CD14-positive monocyte (primary cell): Measurements from ENCODE around the gene GRK4. TPM values are rescaled to one million over a fixed set of nuclear protein-coding genes. Genes with fewer than 3 reads are reported as not detected.
"Not testable (repeated sequence)": the region's sequence is repeated elsewhere in the genome, so short reads cannot be mapped to it uniquely, and the experiment has no call there.

Experiments
- DNase-seq, 3 donors: peaks; one replicate each; pipeline ENCODE4 v3.0.0-alpha.2; 2011 to 2022
- H2AFZ ChIP-seq: 2 replicates; pipeline ENCODE4 v1.6.0; 2012; ENCODE audit warnings: mild to moderate bottlenecking, low read depth, low read length, inconsistent platforms; ENCODE audit not compliant: insufficient read depth, poor library complexity, severe bottlenecking
- H3K27ac ChIP-seq, 2 donors: 1 replicate in 1 of 2; 2 replicates in 1 of 2; pipeline ENCODE4 v1.5.1; 2012 to 2013; ENCODE audit warnings: low read length in 2 of 2, control low read depth in 1 of 2, inconsistent platforms in 1 of 2, low read depth in 1 of 2, mild to moderate bottlenecking in 1 of 2
- H3K27me3 ChIP-seq, 2 donors: one replicate each; pipeline versions ENCODE4 v1.6.0 to v1.6.1; 2011 to 2013; ENCODE audit warnings: low read length in 2 of 2; ENCODE audit not compliant: control insufficient read depth in 2 of 2, insufficient read depth in 2 of 2
- H3K36me3 ChIP-seq, 2 donors: replicated peaks in 1 of 2; 1 replicate in 1 of 2; 2 replicates in 1 of 2; pipeline versions ENCODE4 v1.5.1 to v1.6.1; 2012 to 2013; ENCODE audit warnings: low read length in 2 of 2, control low read depth in 1 of 2, inconsistent platforms in 1 of 2, mild to moderate bottlenecking in 1 of 2; ENCODE audit not compliant: insufficient read depth in 2 of 2, control insufficient read depth in 1 of 2
- H3K4me1 ChIP-seq, 2 donors: 1 replicate in 1 of 2; 2 replicates in 1 of 2; pipeline versions ENCODE4 v1.5.1 to v1.6.1; 2012 to 2013; ENCODE audit warnings: low read length in 2 of 2, control low read depth in 1 of 2, inconsistent platforms in 1 of 2, mild to moderate bottlenecking in 1 of 2, moderate library complexity in 1 of 2; ENCODE audit not compliant: insufficient read depth in 2 of 2, control insufficient read depth in 1 of 2
- H3K4me2 ChIP-seq: replicated peaks from 2 replicates; pipeline ENCODE3; 2012; ENCODE audit warnings: low read length, moderate library complexity, mild to moderate bottlenecking; ENCODE audit not compliant: poor library complexity, severe bottlenecking; ENCODE audit errors: extremely low read depth
- H3K4me3 ChIP-seq, 3 experiments: fragments of 200-600 bp in 1 of 3; sonication (generic) in 1 of 3; replicated peaks in 1 of 3; 1 replicate in 2 of 3; 2 replicates in 1 of 3; pipeline ENCODE4 v1.5.1; 2011 to 2013; ENCODE audit warnings: low read length in 3 of 3, mild to moderate bottlenecking in 3 of 3, control low read depth in 2 of 3, low read depth in 2 of 3, inconsistent platforms in 1 of 3, moderate library complexity in 1 of 3
- H3K79me2 ChIP-seq: 2 replicates; pipeline ENCODE4 v1.6.0; 2012; ENCODE audit warnings: mild to moderate bottlenecking, control low read depth, inconsistent platforms, low read length, moderate library complexity; ENCODE audit not compliant: insufficient read depth
- H3K9ac ChIP-seq: 2 replicates; pipeline ENCODE4 v1.6.0; 2017; ENCODE audit warnings: low read length, mild to moderate bottlenecking; ENCODE audit not compliant: insufficient read depth, poor library complexity, severe bottlenecking
- H3K9me3 ChIP-seq, 2 donors: replicated peaks in 1 of 2; 1 replicate in 1 of 2; 2 replicates in 1 of 2; pipeline versions ENCODE4 v1.5.1 to v1.6.1; 2012 to 2013; ENCODE audit warnings: low read length in 2 of 2, control low read depth in 1 of 2; ENCODE audit not compliant: control insufficient read depth in 1 of 2, insufficient read depth in 1 of 2
- H4K20me1 ChIP-seq: 2 replicates; pipeline ENCODE4 v1.6.0; 2012; ENCODE audit warnings: mild to moderate bottlenecking, low read length, control low read depth, moderate library complexity; ENCODE audit not compliant: insufficient read depth
- H3K27ac Mint-ChIP-seq, 7 donors: one replicate each; pipeline ENCODE4 v1.8.0; 2020; ENCODE audit warnings: mild to moderate bottlenecking in 7 of 7, mixed read lengths in 7 of 7, moderate library complexity in 6 of 7, inconsistent platforms in 2 of 7
- H3K27me3 Mint-ChIP-seq, 3 donors: one replicate each; pipeline ENCODE4 v1.8.0; 2021 to 2022; ENCODE audit warnings: low read depth in 3 of 3, mild to moderate bottlenecking in 3 of 3, mixed read lengths in 3 of 3, moderate library complexity in 3 of 3, inconsistent platforms in 1 of 3
- H3K36me3 Mint-ChIP-seq, 2 donors: one replicate each; pipeline ENCODE4 v1.8.0; 2020; ENCODE audit warnings: mixed read lengths in 2 of 2, inconsistent platforms in 1 of 2, mild to moderate bottlenecking in 1 of 2
- H3K4me1 Mint-ChIP-seq: one replicate; pipeline ENCODE4 v1.8.0; 2020; ENCODE audit warnings: mild to moderate bottlenecking, mixed read lengths
- H3K4me3 Mint-ChIP-seq, 2 donors: one replicate each; pipeline ENCODE4 v1.8.0; 2020; ENCODE audit warnings: mild to moderate bottlenecking in 2 of 2, mixed read lengths in 2 of 2, moderate library complexity in 1 of 2
- H3K9me3 Mint-ChIP-seq, 7 donors: one replicate each; pipeline ENCODE4 v1.8.0; 2020 to 2022; ENCODE audit warnings: mixed read lengths in 7 of 7, mild to moderate bottlenecking in 6 of 7, moderate library complexity in 6 of 7, inconsistent platforms in 2 of 7
- WGBS: methylation state at CpG from one replicate; pipeline ENCODE4 v1.1.5; 2013; ENCODE audit warnings: missing lambda C conversion rate; ENCODE audit not compliant: insufficient coverage; 5-methylcytosine and 5-hydroxymethylcytosine counted together
- intact Hi-C, 2 donors: fragments of 100-400 bp; cut with micrococcal nuclease; formaldehyde crosslinking; loops; one replicate each; pipeline versions ENCODE4 v1.15.0 to v1.15.1; 2023
- polyA plus RNA-seq, 3 donors: library from polyadenylated mRNA; depleted of rRNA in 1 of 3; unstranded in 2 of 3; stranded (reverse) in 1 of 3; fragments of 300-500 nt in 2 of 3; fragments of >200 nt in 1 of 3; fragmentation: Illumina TruSeq in 2 of 3; gene quantifications; 1 replicate in 2 of 3; 2 replicates in 1 of 3; pipeline ENCODE4 v1.2.3, GENCODE V29; 2012 to 2021
- TF ChIP-seq, protein P1 (sequence below): fragments of 200-600 bp; IDR thresholded peaks from one replicate; pipeline ENCODE4 v1.8.0; 2022; ENCODE audit warnings: antibody characterized with exemption, mild to moderate bottlenecking

Gene GRK4
- polyA plus RNA-seq, 3 donors, result 1.1 to 1.2 (median 1.2) TPM

DNA sequence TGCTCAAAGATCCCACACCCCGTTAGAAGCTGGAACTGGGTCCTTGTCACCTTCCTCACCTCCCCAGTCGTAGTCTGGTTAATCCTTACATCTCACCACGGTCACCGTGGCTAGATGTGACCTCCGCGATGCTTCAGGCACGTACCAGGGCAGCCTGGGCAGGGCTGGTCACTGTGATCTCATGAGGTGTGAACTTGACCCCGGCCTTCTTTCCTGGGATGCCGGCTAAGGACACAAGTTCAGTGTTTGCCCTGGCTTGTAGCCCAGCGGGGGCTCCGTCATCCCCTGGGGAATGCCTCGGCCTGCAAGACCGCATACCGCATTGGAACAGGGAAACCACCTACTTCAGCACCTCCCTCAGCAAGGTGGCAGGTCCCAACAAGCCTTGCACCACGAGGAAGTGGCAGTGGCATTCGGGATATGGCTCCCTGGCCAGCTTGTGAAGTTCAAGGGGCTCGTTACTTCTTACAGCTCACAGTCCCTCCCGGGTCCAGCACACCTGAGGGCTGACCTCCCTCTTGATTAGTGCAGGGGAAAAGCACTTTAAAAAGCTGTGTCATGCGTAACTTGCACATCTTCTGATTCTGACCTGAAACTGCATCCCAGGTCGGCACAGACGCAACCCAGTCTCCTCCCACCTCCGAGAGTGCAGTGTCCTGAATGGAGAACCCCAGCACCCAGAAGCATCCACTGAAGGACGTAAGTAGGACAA lies 26.1 kb upstream of the GRK4 start:
- Histone ChIP-seq H4K20me1 (peaks cover 47% of the 10 kb centered on the region), H3K27ac (no peak overlapping the region), H3K27me3 (no peaks in the 10 kb centered on the region), H3K9me3 (no peaks in the 10 kb centered on the region), H3K4me1 (peaks cover 29 to 31% of the 10 kb centered on the region in 2 donors), H2AFZ (no peak overlapping the region), H3K36me3 (peaks cover 51 to 57% of the 10 kb centered on the region in 2 donors), H3K4me3 (no peak overlapping the region), H3K4me2 (no peak overlapping the region), H3K79me2 (peaks cover 44% of the 10 kb centered on the region), H3K9ac (no peak overlapping the region)
- H3K27ac Mint-ChIP-seq, result peak overlapping the region in 2 of 7 donors; percentile 31 to 47
- 93% methylated on average over 20 of the region's 23 CpGs for WGBS
- peak overlapping the region in 1 of 2 donors; percentile 27 for H3K4me3 Mint-ChIP-seq
- intact Hi-C loops, result loop anchor here (10.0 kb wide), 1 partner anchor 93 kb away; the partner anchor contains the start of gene ADD1 (in 2 of the 2)
- peaks cover 48 to 58% of the 10 kb centered on the region in 2 donors for H3K36me3 Mint-ChIP-seq
- H3K27me3 Mint-ChIP-seq, result no peaks in the 10 kb centered on the region
- H3K4me1 Mint-ChIP-seq, result peaks cover 32% of the 10 kb centered on the region
- TF ChIP-seq, protein P1, sequence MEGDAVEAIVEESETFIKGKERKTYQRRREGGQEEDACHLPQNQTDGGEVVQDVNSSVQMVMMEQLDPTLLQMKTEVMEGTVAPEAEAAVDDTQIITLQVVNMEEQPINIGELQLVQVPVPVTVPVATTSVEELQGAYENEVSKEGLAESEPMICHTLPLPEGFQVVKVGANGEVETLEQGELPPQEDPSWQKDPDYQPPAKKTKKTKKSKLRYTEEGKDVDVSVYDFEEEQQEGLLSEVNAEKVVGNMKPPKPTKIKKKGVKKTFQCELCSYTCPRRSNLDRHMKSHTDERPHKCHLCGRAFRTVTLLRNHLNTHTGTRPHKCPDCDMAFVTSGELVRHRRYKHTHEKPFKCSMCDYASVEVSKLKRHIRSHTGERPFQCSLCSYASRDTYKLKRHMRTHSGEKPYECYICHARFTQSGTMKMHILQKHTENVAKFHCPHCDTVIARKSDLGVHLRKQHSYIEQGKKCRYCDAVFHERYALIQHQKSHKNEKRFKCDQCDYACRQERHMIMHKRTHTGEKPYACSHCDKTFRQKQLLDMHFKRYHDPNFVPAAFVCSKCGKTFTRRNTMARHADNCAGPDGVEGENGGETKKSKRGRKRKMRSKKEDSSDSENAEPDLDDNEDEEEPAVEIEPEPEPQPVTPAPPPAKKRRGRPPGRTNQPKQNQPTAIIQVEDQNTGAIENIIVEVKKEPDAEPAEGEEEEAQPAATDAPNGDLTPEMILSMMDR, result no peak
- no peak for DNase-seq
- no peaks in the 10 kb centered on the region for H3K9me3 Mint-ChIP-seq

DNA sequence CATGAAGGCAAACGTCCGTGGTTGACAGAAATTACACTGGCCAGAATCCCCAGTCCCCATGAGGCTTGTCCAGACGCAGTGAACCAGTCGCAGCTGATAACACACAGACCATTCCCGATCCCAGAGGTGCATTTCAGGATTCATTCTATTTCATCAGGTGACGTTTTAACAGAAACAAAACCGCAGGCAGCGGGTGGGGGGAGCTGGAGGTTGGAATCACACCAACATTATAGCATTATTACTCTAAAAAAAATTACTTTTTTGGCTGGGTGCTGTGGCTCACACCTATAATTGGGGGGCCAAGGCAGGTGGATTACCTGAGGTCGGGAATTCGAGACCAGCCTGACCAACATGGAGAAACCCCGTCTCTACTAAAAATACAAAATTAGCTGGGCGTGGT lies 25.4 kb upstream of the GRK4 start:
- Histone ChIP-seq H3K9ac (no peak overlapping the region), H3K4me1 (peaks cover 23 to 24% of the 10 kb centered on the region in 2 donors), H3K79me2 (peaks cover 37% of the 10 kb centered on the region), H3K4me3 (no peak overlapping the region), H3K4me2 (no peak overlapping the region), H3K27me3 (no peaks in the 10 kb centered on the region), H3K36me3 (peaks cover 57 to 64% of the 10 kb centered on the region in 2 donors), H2AFZ (no peak overlapping the region), H3K9me3 (no peaks in the 10 kb centered on the region), H3K27ac (no peak overlapping the region), H4K20me1 (peaks cover 40% of the 10 kb centered on the region)
- no peak for DNase-seq
- Mint-ChIP-seq H3K4me1 (peaks cover 25% of the 10 kb centered on the region), H3K27me3 (no peaks in the 10 kb centered on the region), H3K27ac (peak overlapping the region in 1 of 7 donors; percentile 61), H3K9me3 (no peaks in the 10 kb centered on the region), H3K36me3 (peaks cover 51 to 65% of the 10 kb centered on the region in 2 donors), H3K4me3 (no peak overlapping the region)
- TF ChIP-seq, protein P1, result no peak
- intact Hi-C loops, result loop anchor here (10.0 kb wide), 1 partner anchor 93 kb away; the partner anchor contains the start of gene ADD1 (in 2 of the 2)
- 86% methylated on average over 3 of the region's 12 CpGs for whole genome bisulfite sequencing

DNA sequence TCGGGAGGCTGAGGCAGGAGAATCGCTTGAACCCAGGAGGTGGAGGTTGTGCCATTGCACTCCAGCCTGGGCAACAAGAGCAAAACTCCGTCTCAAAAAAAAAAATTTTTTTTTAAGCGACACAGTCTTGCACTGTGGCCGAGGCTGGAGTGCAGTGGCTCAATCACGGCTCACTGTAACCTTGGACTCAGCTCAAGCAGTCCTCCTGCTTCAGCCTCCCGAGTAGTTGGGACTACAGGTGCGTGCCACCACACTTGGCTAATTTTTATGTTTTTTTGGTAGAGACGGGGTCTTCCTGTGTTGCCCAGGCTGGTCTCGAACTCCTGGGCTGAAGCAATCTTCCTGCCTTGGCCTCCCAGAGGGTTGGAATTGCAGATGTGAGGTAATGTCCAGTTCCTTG lies 25.0 kb upstream of the GRK4 start:
- Histone ChIP-seq H3K4me1 (peaks cover 18 to 19% of the 10 kb centered on the region in 2 donors), H3K36me3 (peaks cover 61 to 68% of the 10 kb centered on the region in 2 donors), H4K20me1 (peaks cover 36% of the 10 kb centered on the region), H3K79me2 (peaks cover 33% of the 10 kb centered on the region)
- intact Hi-C loops, result loop anchor here (10.0 kb wide), 1 partner anchor 94 kb away; the partner anchor contains the start of gene ADD1 (in 2 of the 2)
- Mint-ChIP-seq H3K4me1 (peaks cover 21% of the 10 kb centered on the region), H3K36me3 (peaks cover 54 to 67% of the 10 kb centered on the region in 2 donors), H3K27ac (peak overlapping the region in 1 of 7 donors; percentile 57)
- not testable (repeated sequence) for H3K9ac ChIP-seq, H3K27me3 ChIP-seq, H3K27me3 Mint-ChIP-seq, DNase-seq, H3K9me3 Mint-ChIP-seq, H3K4me3 ChIP-seq, H3K27ac ChIP-seq, H3K4me2 ChIP-seq, H3K4me3 Mint-ChIP-seq, H3K9me3 ChIP-seq, H2AFZ ChIP-seq
- 96% methylated on average over 6 of the region's 10 CpGs for WGBS
